HepG2 (cell line): ENCODE data around the gene TBCCD1. TPM values are rescaled to one million over a fixed set of nuclear protein-coding genes. Genes with fewer than 3 reads are reported as not detected.

ENCODE experiments used
- ARNT2 ChIP-seq: sonication (generic); formaldehyde crosslinking; IDR thresholded peaks from 2 replicates; pipeline ENCODE4 v1.8.0; 2022; ENCODE audit warnings: mild to moderate bottlenecking, low read depth, missing genetic modification reagents, moderate library complexity
- DMAP1 ChIP-seq: IDR thresholded peaks from 2 replicates; pipeline ENCODE4 v1.6.1; 2016
- JUND ChIP-seq: sonication (generic); formaldehyde crosslinking; IDR thresholded peaks from 2 replicates; pipeline ENCODE4 v1.8.0; 2022; ENCODE audit warnings: mild to moderate bottlenecking, missing genetic modification reagents
- KAT7 ChIP-seq: IDR thresholded peaks from 2 replicates; pipeline ENCODE4 v1.6.1; 2018; ENCODE audit warnings: borderline replicate concordance, missing compliant biosample characterization
- KAT8 ChIP-seq: IDR thresholded peaks from 2 replicates; pipeline ENCODE4 v1.6.1; 2016; ENCODE audit warnings: missing genetic modification reagents, missing compliant biosample characterization
- MAF1 ChIP-seq: sonication (generic); formaldehyde crosslinking; IDR thresholded peaks from 2 replicates; pipeline ENCODE4 v1.5.0; 2020; ENCODE audit warnings: missing genetic modification reagents, borderline replicate concordance
- MXI1 ChIP-seq: IDR thresholded peaks from 3 replicates; pipeline ENCODE4 v1.6.1; 2012; ENCODE audit warnings: low read depth, low read length, inconsistent platforms, borderline replicate concordance
- PAF1 ChIP-seq: IDR thresholded peaks from 2 replicates; pipeline ENCODE4 v1.6.1; 2016; ENCODE audit warnings: missing genetic modification reagents, missing compliant biosample characterization
- SAP130 ChIP-seq: IDR thresholded peaks from 2 replicates; pipeline ENCODE4 v1.6.1; 2016; ENCODE audit warnings: low read depth
- TEAD2 ChIP-seq: sonication (generic); formaldehyde crosslinking; IDR thresholded peaks from 2 replicates; pipeline ENCODE4 v1.9.0; 2021; ENCODE audit warnings: missing genetic modification reagents
- ZNF101 ChIP-seq: sonication (generic); formaldehyde crosslinking; IDR thresholded peaks from 2 replicates; pipeline ENCODE4 v1.4.0; 2020; ENCODE audit warnings: mild to moderate bottlenecking, low read depth, missing genetic modification reagents, borderline replicate concordance
- ZNF138 ChIP-seq: sonication (generic); formaldehyde crosslinking; IDR thresholded peaks from 2 replicates; pipeline ENCODE4 v1.5.0; 2020; ENCODE audit warnings: mild to moderate bottlenecking, low read depth, missing genetic modification reagents
- ZNF383 ChIP-seq: sonication (generic); formaldehyde crosslinking; IDR thresholded peaks from 2 replicates; pipeline ENCODE4 v1.4.0; 2020; ENCODE audit warnings: missing genetic modification reagents, mild to moderate bottlenecking, borderline replicate concordance
- ZNF530 ChIP-seq: sonication (generic); formaldehyde crosslinking; IDR thresholded peaks from 2 replicates; pipeline ENCODE4 v1.5.0; 2020; ENCODE audit warnings: low read depth, mild to moderate bottlenecking, missing genetic modification reagents
- ZNF777 ChIP-seq: sonication (generic); formaldehyde crosslinking; IDR thresholded peaks from 2 replicates; pipeline ENCODE4 v1.4.0; 2020; ENCODE audit warnings: missing genetic modification reagents
- ZNF790 ChIP-seq: sonication (generic); formaldehyde crosslinking; IDR thresholded peaks from 2 replicates; pipeline ENCODE4 v1.8.0; 2022; ENCODE audit warnings: missing genetic modification reagents, mild to moderate bottlenecking, borderline replicate concordance
- ZNF879 ChIP-seq: sonication (generic); formaldehyde crosslinking; IDR thresholded peaks from 2 replicates; pipeline ENCODE4 v1.8.1; 2023; ENCODE audit warnings: missing genetic modification reagents
- polyA plus RNA-seq, 8 experiments: library from polyadenylated mRNA; depleted of rRNA in 3 of 8; stranded (reverse) in 7 of 8; unstranded in 1 of 8; fragments of >200 nt; fragmentation: Illumina TruSeq in 4 of 8; extraction: Trizol in 4 of 8; gene quantifications; 2 replicates each; pipeline versions ENCODE4 v1.2.1 to v1.2.3, GENCODE V29; 2011 to 2016; ENCODE audit warnings: low read depth in 4 of 8, missing spikeins in 1 of 8, mixed read lengths in 1 of 8; ENCODE audit not compliant: insufficient read depth in 1 of 8
- total RNA-seq, 5 experiments: library from RNA; depleted of rRNA; stranded (reverse); fragments of >200 nt; fragmentation: Illumina TruSeq; extraction: Trizol; gene quantifications; 2 replicates each; pipeline ENCODE4 v1.2.3, GENCODE V29; 2016; ENCODE audit warnings: low read depth in 1 of 5
- TF ChIP-seq, protein P1 (sequence below): sonication (generic); formaldehyde crosslinking; IDR thresholded peaks from 2 replicates; pipeline ENCODE4 v1.4.0; 2020; ENCODE audit warnings: missing genetic modification reagents
- TF ChIP-seq, protein P2 (sequence below): sonication (generic); formaldehyde crosslinking; IDR thresholded peaks from 2 replicates; pipeline ENCODE4 v1.4.0; 2020; ENCODE audit warnings: missing genetic modification reagents
- TF ChIP-seq, protein P3 (sequence below): sonication (generic); formaldehyde crosslinking; IDR thresholded peaks from 2 replicates; pipeline ENCODE4 v1.5.0; 2020; ENCODE audit warnings: mild to moderate bottlenecking, missing genetic modification reagents
- TF ChIP-seq, protein P4 (sequence below): sonication (generic); formaldehyde crosslinking; conservative IDR thresholded peaks from 2 replicates; pipeline ENCODE4 v1.4.0; 2020; ENCODE audit warnings: missing genetic modification reagents

The TBCCD1 gene
- total and polyA plus RNA-seq, 2 of the 13 experiments (the other 11 are each of a cell fraction or from before 2014, with no cell fraction given), result 13.6 to 16.2 TPM

DNA sequence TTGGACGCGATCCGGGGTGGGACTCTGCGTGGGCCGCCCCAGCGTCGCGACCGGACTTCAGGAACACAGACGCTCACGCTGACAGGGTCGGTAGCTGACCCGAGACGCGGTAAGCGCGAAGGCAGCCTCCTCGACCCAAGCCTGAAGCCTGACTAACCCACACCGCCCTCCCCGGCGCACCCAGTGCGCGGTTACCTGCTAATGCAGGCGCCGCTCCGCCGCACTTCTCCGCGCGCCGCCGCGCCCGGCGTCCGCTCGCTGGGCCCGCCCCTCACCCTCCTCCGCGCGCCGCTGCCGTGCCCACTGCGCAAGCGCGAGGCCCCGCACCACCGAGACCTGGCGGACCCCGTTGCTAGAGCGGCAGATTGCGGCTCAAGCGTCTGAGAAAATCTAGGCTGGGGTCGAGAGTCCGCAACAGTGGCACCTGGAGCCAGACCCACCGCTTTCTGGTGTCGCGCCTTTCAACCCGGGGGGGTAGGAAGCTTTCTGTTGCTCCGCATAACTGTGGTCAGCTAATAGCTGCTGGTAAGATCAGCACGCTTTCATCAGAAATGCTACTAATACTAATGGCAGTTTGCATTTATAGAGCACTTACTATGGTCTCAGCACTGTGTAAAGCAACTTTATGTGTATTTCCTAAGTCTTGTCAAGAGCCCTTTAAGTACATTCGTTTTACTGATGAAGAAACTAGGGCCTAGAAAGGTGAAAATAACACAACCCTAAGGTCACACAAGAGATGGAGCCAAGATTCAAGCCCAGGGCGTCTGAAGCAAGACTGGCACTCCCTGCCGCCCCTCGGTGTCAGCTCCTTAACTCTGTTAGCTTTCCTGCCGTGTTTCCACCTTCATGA lies at the start of gene TBCCD1 (continued):
- TF ChIP-seq MAF1 (peak; percentile 75; the same call in 1 of the 2 replicates), JUND (CRISPR knock-in tag) (no peak), ZNF777 (CRISPR knock-in tag) (peak; percentile 46), ZNF879 (CRISPR knock-in tag) (peak; percentile 53; the same call in 1 of the 2 replicates), KAT8 (CRISPR knock-in tag) (peak; percentile 92), MXI1 (peak; percentile 83; the same call in 1 of the 3 replicates), ARNT2 (CRISPR knock-in tag) (peak; percentile 86; the same call in 1 of the 2 replicates), ZNF101 (CRISPR knock-in tag) (peak; percentile 84; the same call in 1 of the 2 replicates), DMAP1 (peak; percentile 52; the same call in 1 of the 2 replicates), PAF1 (CRISPR knock-in tag) (no peak), ZNF138 (CRISPR knock-in tag) (peak; percentile 92; the same call in 1 of the 2 replicates), ZNF790 (CRISPR knock-in tag) (0 out of 2 replicates have a peak, but pooled peaks have one; percentile 17), ZNF530 (CRISPR knock-in tag) (no peak), KAT7 (CRISPR knock-in tag) (peak; percentile 71), SAP130 (CRISPR knock-in tag) (peak; percentile 89), TEAD2 (CRISPR knock-in tag) (0 out of 2 replicates have a peak, but pooled peaks have one; percentile 46), ZNF383 (0 out of 2 replicates have a peak, but pooled peaks have one; percentile 88)
- TF ChIP-seq, protein P1, sequence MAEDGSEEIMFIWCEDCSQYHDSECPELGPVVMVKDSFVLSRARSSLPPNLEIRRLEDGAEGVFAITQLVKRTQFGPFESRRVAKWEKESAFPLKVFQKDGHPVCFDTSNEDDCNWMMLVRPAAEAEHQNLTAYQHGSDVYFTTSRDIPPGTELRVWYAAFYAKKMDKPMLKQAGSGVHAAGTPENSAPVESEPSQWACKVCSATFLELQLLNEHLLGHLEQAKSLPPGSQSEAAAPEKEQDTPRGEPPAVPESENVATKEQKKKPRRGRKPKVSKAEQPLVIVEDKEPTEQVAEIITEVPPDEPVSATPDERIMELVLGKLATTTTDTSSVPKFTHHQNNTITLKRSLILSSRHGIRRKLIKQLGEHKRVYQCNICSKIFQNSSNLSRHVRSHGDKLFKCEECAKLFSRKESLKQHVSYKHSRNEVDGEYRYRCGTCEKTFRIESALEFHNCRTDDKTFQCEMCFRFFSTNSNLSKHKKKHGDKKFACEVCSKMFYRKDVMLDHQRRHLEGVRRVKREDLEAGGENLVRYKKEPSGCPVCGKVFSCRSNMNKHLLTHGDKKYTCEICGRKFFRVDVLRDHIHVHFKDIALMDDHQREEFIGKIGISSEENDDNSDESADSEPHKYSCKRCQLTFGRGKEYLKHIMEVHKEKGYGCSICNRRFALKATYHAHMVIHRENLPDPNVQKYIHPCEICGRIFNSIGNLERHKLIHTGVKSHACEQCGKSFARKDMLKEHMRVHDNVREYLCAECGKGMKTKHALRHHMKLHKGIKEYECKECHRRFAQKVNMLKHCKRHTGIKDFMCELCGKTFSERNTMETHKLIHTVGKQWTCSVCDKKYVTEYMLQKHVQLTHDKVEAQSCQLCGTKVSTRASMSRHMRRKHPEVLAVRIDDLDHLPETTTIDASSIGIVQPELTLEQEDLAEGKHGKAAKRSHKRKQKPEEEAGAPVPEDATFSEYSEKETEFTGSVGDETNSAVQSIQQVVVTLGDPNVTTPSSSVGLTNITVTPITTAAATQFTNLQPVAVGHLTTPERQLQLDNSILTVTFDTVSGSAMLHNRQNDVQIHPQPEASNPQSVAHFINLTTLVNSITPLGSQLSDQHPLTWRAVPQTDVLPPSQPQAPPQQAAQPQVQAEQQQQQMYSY (CRISPR knock-in tag), result peak; percentile 21; the same call in 1 of the 2 replicates
- TF ChIP-seq, protein P2, sequence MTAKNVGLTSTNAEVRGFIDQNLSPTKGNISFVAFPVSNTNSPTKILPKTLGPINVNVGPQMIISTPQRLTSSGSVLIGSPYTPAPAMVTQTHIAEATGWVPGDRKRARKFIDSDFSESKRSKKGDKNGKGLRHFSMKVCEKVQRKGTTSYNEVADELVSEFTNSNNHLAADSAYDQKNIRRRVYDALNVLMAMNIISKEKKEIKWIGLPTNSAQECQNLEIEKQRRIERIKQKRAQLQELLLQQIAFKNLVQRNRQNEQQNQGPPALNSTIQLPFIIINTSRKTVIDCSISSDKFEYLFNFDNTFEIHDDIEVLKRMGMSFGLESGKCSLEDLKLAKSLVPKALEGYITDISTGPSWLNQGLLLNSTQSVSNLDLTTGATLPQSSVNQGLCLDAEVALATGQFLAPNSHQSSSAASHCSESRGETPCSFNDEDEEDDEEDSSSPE (CRISPR knock-in tag), result peak; percentile 61
- TF ChIP-seq, protein P3, sequence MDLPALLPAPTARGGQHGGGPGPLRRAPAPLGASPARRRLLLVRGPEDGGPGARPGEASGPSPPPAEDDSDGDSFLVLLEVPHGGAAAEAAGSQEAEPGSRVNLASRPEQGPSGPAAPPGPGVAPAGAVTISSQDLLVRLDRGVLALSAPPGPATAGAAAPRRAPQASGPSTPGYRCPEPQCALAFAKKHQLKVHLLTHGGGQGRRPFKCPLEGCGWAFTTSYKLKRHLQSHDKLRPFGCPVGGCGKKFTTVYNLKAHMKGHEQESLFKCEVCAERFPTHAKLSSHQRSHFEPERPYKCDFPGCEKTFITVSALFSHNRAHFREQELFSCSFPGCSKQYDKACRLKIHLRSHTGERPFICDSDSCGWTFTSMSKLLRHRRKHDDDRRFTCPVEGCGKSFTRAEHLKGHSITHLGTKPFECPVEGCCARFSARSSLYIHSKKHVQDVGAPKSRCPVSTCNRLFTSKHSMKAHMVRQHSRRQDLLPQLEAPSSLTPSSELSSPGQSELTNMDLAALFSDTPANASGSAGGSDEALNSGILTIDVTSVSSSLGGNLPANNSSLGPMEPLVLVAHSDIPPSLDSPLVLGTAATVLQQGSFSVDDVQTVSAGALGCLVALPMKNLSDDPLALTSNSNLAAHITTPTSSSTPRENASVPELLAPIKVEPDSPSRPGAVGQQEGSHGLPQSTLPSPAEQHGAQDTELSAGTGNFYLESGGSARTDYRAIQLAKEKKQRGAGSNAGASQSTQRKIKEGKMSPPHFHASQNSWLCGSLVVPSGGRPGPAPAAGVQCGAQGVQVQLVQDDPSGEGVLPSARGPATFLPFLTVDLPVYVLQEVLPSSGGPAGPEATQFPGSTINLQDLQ (CRISPR knock-in tag), result no peak; the same call in 1 of the 2 replicates
- TF ChIP-seq, protein P4, sequence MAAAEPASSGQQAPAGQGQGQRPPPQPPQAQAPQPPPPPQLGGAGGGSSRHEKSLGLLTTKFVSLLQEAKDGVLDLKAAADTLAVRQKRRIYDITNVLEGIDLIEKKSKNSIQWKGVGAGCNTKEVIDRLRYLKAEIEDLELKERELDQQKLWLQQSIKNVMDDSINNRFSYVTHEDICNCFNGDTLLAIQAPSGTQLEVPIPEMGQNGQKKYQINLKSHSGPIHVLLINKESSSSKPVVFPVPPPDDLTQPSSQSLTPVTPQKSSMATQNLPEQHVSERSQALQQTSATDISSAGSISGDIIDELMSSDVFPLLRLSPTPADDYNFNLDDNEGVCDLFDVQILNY (CRISPR knock-in tag), result no peak
